ENCODE data around the gene ERG. TPM values are rescaled to one million over a fixed set of nuclear protein-coding genes. Genes with fewer than 3 reads are reported as not detected.

ERG gene
- total RNA-seq, 1 donor from 2014 or later = 0.12 TPM

DNA sequence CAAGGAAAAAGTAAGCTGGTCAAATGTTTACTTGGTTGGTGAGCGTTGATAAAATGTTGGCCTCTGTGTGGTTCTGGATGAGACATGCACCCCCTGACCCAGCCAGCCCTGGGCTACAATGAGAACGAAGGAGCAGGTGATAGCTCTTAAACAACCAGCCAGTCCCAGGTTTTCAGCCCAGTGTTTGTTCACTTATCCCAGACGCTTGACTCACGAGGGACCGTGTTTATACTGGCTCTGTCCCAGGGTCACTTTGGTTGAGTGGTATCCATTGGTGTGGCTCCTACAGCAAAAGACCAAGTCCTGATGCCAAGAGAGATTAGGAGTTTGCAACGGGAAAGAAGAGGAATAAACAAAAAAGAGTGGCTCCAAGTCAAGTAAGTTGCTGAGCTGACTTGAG, 154.6 kb downstream of the ERG start:
- H3K27ac Mint-ChIP-seq = no peak overlapping the region
- no peak for DNase-seq
- no peaks in the 10 kb centered on the region for H3K36me3 Mint-ChIP-seq (ENCODE audit: low read depth)
- H3K4me3 Mint-ChIP-seq = no peak overlapping the region
- peaks cover 5% of the 10 kb centered on the region for H3K9me3 Mint-ChIP-seq
- H3K4me1 Mint-ChIP-seq = peaks cover 5% of the 10 kb centered on the region
- intact Hi-C loops (cut with micrococcal nuclease) = no loop called here
- H3K27me3 Mint-ChIP-seq = no peaks in the 10 kb centered on the region

DNA sequence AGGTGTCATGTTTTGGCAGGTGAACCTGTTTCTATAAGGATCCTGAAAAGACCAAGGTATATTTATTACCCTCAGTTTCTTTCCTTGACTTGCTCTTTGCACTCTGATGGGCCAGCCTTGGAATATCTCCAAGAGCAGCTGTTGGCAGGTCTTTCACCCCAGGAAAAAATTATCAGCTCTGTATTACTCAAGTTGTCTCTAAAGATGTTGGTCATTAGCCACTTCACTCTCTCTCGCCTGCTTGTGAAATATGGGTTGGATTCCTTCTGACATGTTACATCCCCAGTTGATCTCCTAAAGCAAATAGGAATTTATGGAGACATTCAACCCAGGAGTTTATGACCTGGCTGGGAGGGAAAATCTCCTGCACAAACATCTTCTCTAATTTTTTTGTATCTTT, 155.5 kb downstream of the ERG start:
- Mint-ChIP-seq H3K27ac (no peak overlapping the region), H3K4me1 (no peaks in the 10 kb centered on the region), H3K36me3 (ENCODE audit: low read depth) (no peaks in the 10 kb centered on the region), H3K27me3 (no peaks in the 10 kb centered on the region), H3K9me3 (peaks cover 5% of the 10 kb centered on the region), H3K4me3 (no peak overlapping the region)
- no peak for DNase-seq
- intact Hi-C loops (cut with micrococcal nuclease) = no loop called here

DNA sequence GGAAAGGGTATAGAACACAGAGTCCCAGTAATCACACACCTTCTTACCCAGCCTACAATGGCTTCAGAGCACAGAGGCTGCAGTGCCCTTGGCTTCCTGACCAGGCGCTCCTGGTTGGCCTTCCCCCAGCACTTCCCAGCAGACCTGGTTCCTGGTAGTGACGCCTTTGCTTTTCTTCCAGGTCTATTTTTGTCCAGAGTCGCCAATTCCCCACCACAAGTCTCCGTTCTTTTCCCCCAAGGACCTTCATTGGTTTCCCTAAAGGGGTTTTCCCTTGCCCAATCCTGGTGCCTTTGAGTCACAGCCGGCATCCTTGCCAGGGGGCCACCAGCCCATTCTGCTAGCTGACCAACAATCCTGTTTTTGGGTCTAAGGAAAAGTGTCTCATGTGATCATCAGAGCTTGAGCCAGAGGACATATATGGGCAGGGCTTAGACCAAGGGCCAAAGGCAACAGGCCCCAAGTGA, 156.7 kb downstream of the ERG start:
- Mint-ChIP-seq H3K4me3 (no peak overlapping the region), H3K4me1 (no peaks in the 10 kb centered on the region), H3K36me3 (ENCODE audit: low read depth) (no peaks in the 10 kb centered on the region), H3K27me3 (no peaks in the 10 kb centered on the region), H3K27ac (no peak overlapping the region), H3K9me3 (peaks cover 5% of the 10 kb centered on the region)
- DNase-seq = no peak
- intact Hi-C loops (cut with micrococcal nuclease) = no loop called here

DNA sequence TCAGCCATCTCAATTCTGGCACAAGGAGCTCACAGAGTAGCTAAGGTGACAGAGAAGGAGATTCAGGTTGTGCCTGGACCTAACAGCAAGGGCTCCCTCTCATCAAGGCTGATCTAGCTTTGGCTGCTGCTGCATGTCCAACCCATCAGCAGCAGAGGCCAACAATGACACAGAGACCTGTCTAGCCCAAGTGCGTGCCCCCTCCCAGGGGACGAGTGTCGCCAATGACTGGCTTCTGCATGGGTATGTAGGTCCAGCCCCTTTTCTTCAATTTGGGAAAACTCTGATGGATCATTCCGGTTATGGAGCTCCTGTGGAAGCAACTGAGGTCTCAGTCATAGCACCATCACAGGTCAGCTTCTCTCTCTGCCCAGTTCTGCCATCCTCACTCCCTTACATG, 158.1 kb downstream of the ERG start:
- Mint-ChIP-seq H3K36me3 (ENCODE audit: low read depth) (no peaks in the 10 kb centered on the region), H3K9me3 (no peaks in the 10 kb centered on the region), H3K4me3 (no peak overlapping the region), H3K4me1 (no peaks in the 10 kb centered on the region), H3K27me3 (no peaks in the 10 kb centered on the region), H3K27ac (no peak overlapping the region)
- intact Hi-C loops (cut with micrococcal nuclease) = no loop called here
- DNase-seq = no peak

- Mint-ChIP-seq H3K27ac (no peak overlapping the region), H3K9me3 (no peaks in the 10 kb centered on the region), H3K27me3 (peaks cover under 1% of the 10 kb centered on the region), H3K4me1 (no peaks in the 10 kb centered on the region), H3K4me3 (no peak overlapping the region), H3K36me3 (ENCODE audit: low read depth) (no peaks in the 10 kb centered on the region)
- no peak for DNase-seq
- intact Hi-C loops (cut with micrococcal nuclease) = no loop called here
Measured at GRCh38 chr21:38337793-38338192, 160.5 kb downstream of the ERG start.

DNA sequence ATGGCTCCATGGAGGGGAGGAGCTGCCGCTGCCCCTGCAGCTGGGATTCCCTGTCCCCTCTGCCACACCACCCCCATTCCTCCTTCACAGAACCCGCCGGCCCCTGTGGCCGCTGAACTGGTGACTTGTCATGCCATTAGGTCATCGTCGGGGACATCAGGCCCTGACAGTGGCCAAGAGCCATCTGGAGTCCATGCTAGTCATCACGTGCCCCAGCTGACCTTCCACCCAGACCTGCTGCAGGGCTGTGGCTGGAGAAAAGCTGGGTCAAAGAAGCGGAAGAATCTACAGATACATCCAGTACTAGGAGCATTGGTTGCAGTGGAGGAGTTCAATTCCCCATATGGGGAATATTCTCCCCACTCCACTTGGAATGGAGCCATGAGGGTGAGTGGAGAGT, 163.4 kb downstream of the ERG start:
- peaks cover 2% of the 10 kb centered on the region for H3K27me3 Mint-ChIP-seq
- no peak overlapping the region for H3K4me3 Mint-ChIP-seq
- intact Hi-C loops (cut with micrococcal nuclease) = no loop called here
- H3K9me3 Mint-ChIP-seq = no peaks in the 10 kb centered on the region
- H3K4me1 Mint-ChIP-seq = no peaks in the 10 kb centered on the region
- H3K27ac Mint-ChIP-seq = no peak overlapping the region
- DNase-seq = no peak
- H3K36me3 Mint-ChIP-seq (ENCODE audit: low read depth) = no peaks in the 10 kb centered on the region

DNA sequence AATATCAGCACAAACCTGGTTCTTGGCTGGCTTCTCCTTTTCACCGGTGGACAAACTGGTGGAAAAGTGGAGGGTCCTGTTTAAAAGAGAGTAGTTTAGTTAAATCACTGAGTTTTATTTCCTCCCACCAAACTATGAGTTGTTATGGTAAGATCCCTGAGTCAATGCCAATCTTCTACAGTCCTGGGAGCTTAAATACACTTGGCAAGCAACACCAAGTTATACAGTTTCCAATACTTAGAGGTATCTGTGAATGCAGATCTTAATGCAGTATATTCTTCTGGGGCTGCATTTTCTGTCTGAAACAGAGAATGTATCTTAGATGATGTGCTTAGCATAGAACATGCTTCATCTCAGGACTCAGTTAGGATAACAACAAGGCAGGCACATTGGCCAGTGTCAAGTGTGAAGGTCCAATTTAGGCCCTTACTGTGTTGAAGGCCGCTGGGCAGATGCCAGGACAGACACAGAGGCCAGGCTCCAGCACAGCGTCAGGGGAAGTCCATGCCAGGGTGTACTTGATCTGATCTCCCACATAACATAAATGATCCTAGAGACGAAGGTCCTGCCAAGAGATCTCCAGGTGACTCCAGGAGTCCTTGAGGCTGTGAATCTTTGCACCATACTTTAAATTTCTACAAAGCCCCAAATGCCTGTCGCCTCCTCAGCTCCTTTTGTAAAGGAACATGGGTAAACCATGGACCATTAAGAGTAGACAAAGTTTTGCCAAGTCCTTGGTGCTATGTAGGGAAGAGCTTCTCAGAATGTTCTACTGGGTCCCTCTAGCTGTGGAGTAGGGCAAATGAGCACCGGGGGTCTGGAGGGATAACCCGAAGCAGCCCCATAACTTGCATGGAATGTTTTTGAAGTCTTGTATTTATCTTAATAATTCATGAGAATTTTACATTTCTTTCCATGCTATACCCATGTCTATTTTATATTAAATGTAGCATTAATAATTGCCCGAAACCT, 164.7 kb downstream of the ERG start:
- H3K27ac Mint-ChIP-seq = no peak overlapping the region
- peaks cover 2% of the 10 kb centered on the region for H3K27me3 Mint-ChIP-seq
- no peaks in the 10 kb centered on the region for H3K36me3 Mint-ChIP-seq (ENCODE audit: low read depth)
- H3K9me3 Mint-ChIP-seq = no peaks in the 10 kb centered on the region
- no peak overlapping the region for H3K4me3 Mint-ChIP-seq
- H3K4me1 Mint-ChIP-seq = peaks cover 4% of the 10 kb centered on the region
- intact Hi-C loops (cut with micrococcal nuclease) = no loop called here
- no peak for DNase-seq

DNA sequence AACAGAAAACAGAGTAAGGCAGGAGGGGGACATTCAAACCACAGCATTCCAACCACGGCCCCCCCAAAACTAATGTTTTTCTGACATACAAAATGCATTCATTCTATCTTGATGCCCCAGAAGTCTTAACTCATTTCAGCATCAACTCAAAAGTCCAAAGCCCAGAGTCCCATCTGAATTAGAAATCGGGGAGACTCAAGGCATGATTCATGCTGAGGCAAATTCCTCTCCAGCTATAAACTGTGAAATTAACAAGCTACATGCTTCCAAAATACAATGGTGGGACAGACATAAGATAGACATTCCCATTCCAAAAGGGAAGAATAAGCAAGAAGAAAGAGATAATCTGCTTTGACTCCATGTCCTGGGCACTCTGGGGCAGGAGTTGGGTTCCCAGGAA, 167.6 kb downstream of the ERG start:
- no peak overlapping the region for H3K4me3 Mint-ChIP-seq
- peaks cover 2% of the 10 kb centered on the region for H3K27me3 Mint-ChIP-seq
- no peaks in the 10 kb centered on the region for H3K36me3 Mint-ChIP-seq (ENCODE audit: low read depth)
- no peak for DNase-seq
- no peaks in the 10 kb centered on the region for H3K9me3 Mint-ChIP-seq
- intact Hi-C loops (cut with micrococcal nuclease) = no loop called here
- no peak overlapping the region for H3K27ac Mint-ChIP-seq
- peaks cover 6% of the 10 kb centered on the region for H3K4me1 Mint-ChIP-seq

Other genes starting within 250 kb of the ERG start
- gene KCNJ15, start 241.5 kb downstream of the ERG start, total RNA-seq = 2.0 and 2.3 TPM in 2 replicates

Data from activated CD4-positive, alpha-beta T cell treated with anti-CD3 and anti-CD28 coated beads, Interleukin-2, amount 10 ng/mL, durations not matched to agents 24 days and 14 days (primary cell).